K562 (cell line): ENCODE data around the gene MAP3K7. TPM values are rescaled to one million over a fixed set of nuclear protein-coding genes. Genes with fewer than 3 reads are reported as not detected.

Experiments
- CTCF ChIP-seq, 3 experiments: IDR thresholded peaks in 2 of 3; conservative IDR thresholded peaks in 1 of 3; 2 replicates each; pipeline ENCODE4 v1.5.1; 2011 to 2012; ENCODE audit warnings: low read length in 3 of 3, mild to moderate bottlenecking in 3 of 3, control low read depth in 2 of 3, improper control_type of control experiment in 1 of 3, inconsistent platforms in 1 of 3, low read depth in 1 of 3, mixed read lengths in 1 of 3, moderate library complexity in 1 of 3; ENCODE audit not compliant: insufficient read depth in 2 of 3
- KAT2B ChIP-seq: IDR thresholded peaks from one replicate; pipeline ENCODE4 v1.6.1; 2012; ENCODE audit warnings: low read depth, mild to moderate bottlenecking, control low read depth, inconsistent platforms, low read length, moderate library complexity
- MGA ChIP-seq: fragments of 450-650 bp; IDR thresholded peaks from 2 replicates; pipeline ENCODE4 v1.6.1; 2016; ENCODE audit warnings: mild to moderate bottlenecking, moderate library complexity
- PCBP1 ChIP-seq: fragments of 200-400 bp; formaldehyde crosslinking; IDR thresholded peaks from 2 replicates; pipeline ENCODE4 v1.6.1; 2018; ENCODE audit warnings: mild to moderate bottlenecking, low read depth, low read length; ENCODE audit not compliant: poor library complexity, severe bottlenecking
- PCBP2 ChIP-seq: fragments of 200-400 bp; formaldehyde crosslinking; IDR thresholded peaks from 2 replicates; pipeline ENCODE4 v1.6.1; 2018; ENCODE audit warnings: low read length, low read depth, mild to moderate bottlenecking, moderate library complexity; ENCODE audit not compliant: poor library complexity, severe bottlenecking
- SMC3 ChIP-seq: conservative IDR thresholded peaks from 2 replicates; pipeline ENCODE4 v1.6.1; 2011; ENCODE audit warnings: low read depth, low read length, improper control_type of control experiment; ENCODE audit not compliant: insufficient read depth
- ZBTB1 ChIP-seq: sonication (generic); formaldehyde crosslinking; IDR thresholded peaks from 2 replicates; pipeline ENCODE4 v1.8.1; 2023; ENCODE audit warnings: missing genetic modification reagents, low read depth, mild to moderate bottlenecking, borderline replicate concordance
- ZNF217 ChIP-seq: sonication (generic); formaldehyde crosslinking; IDR thresholded peaks from 2 replicates; pipeline ENCODE4 v1.8.0; 2022; ENCODE audit warnings: mild to moderate bottlenecking, missing genetic modification reagents
- ZNF780A ChIP-seq: fragments of 250-450 bp; sonication (Bioruptor Pico); IDR thresholded peaks from 2 replicates; pipeline ENCODE4 v1.5.0; 2021; ENCODE audit warnings: mild to moderate bottlenecking
- polyA plus RNA-seq, 8 experiments: library from polyadenylated mRNA; depleted of rRNA in 4 of 8; stranded (reverse) in 5 of 8; unstranded in 3 of 8; fragments of >200 nt; fragmentation: Nextera tagmentation in 2 of 8; fragmentation: Illumina TruSeq in 1 of 8; extraction: Ambion mirVana in 2 of 8; extraction: Trizol in 1 of 8; gene quantifications; 2 replicates each; pipeline versions ENCODE4 v1.2.1 to v1.2.3, GENCODE V29; 2011 to 2014; ENCODE audit warnings: inconsistent platforms in 1 of 8, missing spikeins in 1 of 8
- total RNA-seq, 7 experiments: library from RNA; depleted of rRNA in 6 of 7; stranded (reverse); fragments of >200 nt in 6 of 7; fragmentation: Illumina TruSeq in 2 of 7; extraction: Trizol in 2 of 7; gene quantifications; 2 replicates each; pipeline versions ENCODE4 v1.2.1 to v1.2.3, GENCODE V29; 2011 to 2021; ENCODE audit warnings: low replicate concordance in 1 of 7
- TF ChIP-seq, protein P1 (sequence below): fragments of 450-650 bp; IDR thresholded peaks from 2 replicates; pipeline ENCODE4 v1.6.1; 2018; ENCODE audit not compliant: partially characterized antibody

Gene MAP3K7
- total and polyA plus RNA-seq, 9 of the 15 experiments (the other 6 are each of a cell fraction or from before 2014, with no cell fraction given), result 13.4 to 60.9 (median 34.8) TPM

DNA sequence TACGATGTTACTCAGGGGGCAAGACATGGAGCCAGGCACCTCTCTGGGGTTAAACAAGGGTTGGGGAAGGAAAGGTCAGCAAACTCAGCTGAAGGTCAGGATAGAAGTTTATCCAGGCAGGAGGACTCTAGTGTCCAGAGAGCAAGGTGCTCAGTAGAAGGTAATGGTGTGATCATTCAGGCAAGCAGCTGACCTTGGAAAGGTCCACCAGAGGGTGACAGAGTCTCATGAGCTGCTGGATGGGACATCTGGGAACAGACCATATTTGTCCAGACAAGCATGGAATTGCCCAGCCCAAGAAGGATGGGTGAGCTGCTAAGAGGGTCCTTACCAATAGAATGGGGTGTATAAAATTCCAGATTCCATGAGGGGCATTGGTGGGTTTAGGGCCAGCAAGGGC is 89.5 kb downstream of the MAP3K7 start (continued):
- TF ChIP-seq ZBTB1 (CRISPR knock-in tag) (no peak), PCBP1 (no peak), KAT2B (no peak), SMC3 (peak; percentile 52; the same call in 1 of the 2 replicates), ZNF780A (CRISPR knock-in tag) (no peak), CTCF (IDR thresholded peaks at IDR 0.05 in 2 of 3, conservative IDR thresholded peaks at IDR 0.05 in 1 of 3; ENCODE audit: insufficient read depth in 2 of 3, low read depth in 1 of 3, low read length in 3 of 3) (peak; percentile 70 to 71 (median 70)), MGA (no peak), ZNF217 (CRISPR knock-in tag) (no peak), PCBP2 (no peak)
- TF ChIP-seq, protein P1, sequence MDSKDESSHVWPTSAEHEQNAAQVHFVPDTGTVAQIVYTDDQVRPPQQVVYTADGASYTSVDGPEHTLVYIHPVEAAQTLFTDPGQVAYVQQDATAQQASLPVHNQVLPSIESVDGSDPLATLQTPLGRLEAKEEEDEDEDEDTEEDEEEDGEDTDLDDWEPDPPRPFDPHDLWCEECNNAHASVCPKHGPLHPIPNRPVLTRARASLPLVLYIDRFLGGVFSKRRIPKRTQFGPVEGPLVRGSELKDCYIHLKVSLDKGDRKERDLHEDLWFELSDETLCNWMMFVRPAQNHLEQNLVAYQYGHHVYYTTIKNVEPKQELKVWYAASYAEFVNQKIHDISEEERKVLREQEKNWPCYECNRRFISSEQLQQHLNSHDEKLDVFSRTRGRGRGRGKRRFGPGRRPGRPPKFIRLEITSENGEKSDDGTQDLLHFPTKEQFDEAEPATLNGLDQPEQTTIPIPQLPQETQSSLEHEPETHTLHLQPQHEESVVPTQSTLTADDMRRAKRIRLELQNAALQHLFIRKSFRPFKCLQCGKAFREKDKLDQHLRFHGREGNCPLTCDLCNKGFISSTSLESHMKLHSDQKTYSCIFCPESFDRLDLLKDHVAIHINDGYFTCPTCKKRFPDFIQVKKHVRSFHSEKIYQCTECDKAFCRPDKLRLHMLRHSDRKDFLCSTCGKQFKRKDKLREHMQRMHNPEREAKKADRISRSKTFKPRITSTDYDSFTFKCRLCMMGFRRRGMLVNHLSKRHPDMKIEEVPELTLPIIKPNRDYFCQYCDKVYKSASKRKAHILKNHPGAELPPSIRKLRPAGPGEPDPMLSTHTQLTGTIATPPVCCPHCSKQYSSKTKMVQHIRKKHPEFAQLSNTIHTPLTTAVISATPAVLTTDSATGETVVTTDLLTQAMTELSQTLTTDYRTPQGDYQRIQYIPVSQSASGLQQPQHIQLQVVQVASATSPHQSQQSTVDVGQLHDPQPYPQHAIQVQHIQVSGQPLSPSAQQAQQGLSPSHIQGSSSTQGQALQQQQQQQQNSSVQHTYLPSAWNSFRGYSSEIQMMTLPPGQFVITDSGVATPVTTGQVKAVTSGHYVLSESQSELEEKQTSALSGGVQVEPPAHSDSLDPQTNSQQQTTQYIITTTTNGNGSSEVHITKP, result peak; percentile 16
